ENCODE measurements around the gene ZNF429.

- TF ChIP-seq CTCF (IDR thresholded peaks at IDR 0.05) (no peak), POLR2AphosphoS5 (IDR thresholded peaks at IDR 0.05) (no peak)
Measured at GRCh38 chr19:21463449-21464105, 41.8 kb upstream of the ZNF429 start.
